A673 (cell line): Measurements from ENCODE around the gene FAM120AOS.

Experiments
- CTCF ChIP-seq: fragments of 300-800, 200-600 bp; sonication (generic); conservative IDR thresholded peaks from 2 replicates; pipeline ENCODE4 v1.5.1; 2017; ENCODE audit warnings: low read depth, mild to moderate bottlenecking, antibody characterized with exemption, low read length, moderate library complexity, mixed read lengths
- EZH2 ChIP-seq: fragments of 200-600 bp; sonication (generic); IDR thresholded peaks from 2 replicates; pipeline ENCODE4 v1.6.1; 2017; ENCODE audit warnings: borderline replicate concordance, low read depth, mild to moderate bottlenecking, mixed read lengths, antibody characterized with exemption, low read length; ENCODE audit not compliant: poor library complexity, severe bottlenecking

- no peak for TF ChIP-seq CTCF
- TF ChIP-seq EZH2, result no peak
These were observed 32.9 kb upstream of the FAM120AOS start for GRCh38 chr9:93486268-93486667.
